Measurements from ENCODE around the gene SMAD4.

SMAD4 gene

DNA sequence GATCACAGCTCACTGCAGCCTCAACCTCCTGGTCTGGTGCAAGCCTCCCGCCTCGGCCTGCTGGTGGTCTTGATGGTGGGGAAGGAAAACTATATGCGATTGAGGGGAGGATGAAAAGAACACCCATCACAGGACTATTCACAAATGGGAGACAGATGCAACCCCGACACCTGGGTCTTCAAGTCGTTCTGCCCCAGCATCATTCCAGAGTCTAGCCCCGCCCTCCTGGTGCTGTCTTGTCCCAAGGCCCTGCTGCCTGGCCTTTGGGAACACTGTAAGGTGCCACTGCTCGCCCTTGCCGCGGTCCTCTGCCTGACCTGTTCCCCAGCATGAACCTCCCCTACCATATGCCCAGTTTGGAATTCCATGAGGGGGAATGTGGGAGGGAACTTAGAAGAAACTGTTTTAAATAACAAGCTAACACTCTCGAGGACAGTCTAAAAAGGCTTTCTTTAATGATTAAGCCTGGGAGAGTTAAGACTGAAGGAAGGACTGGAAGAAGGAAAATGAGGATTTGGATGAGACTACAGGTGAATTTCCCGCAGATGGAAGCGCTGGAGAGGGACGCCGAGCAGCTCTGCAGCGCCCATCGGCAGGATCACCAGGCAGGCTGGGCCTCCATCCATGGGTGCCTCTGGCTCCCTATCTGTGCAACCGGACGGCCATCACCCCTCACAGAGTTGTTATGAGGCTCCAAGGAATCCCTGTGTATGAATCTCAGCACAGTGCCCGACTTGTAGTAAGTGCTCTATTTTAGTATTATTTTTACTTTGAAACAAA is 92.4 kb downstream of the SMAD4 start:
- Histone ChIP-seq H3F3A (ENCODE audit: low read depth) (no peaks in the 10 kb centered on the region), H3K4me2 (ENCODE audit: low read depth, low read length, poor library complexity, severe bottlenecking) (no peak overlapping the region), H3K79me2 (ENCODE audit: insufficient read depth, low read length) (no peaks in the 10 kb centered on the region), H4K20me1 (ENCODE audit: insufficient read depth, low read length, poor library complexity, severe bottlenecking) (no peaks in the 10 kb centered on the region), H3K9ac (ENCODE audit: low read depth, low read length, poor library complexity, severe bottlenecking) (no peak overlapping the region), H3K4me3 (ENCODE audit: low read length, poor library complexity, severe bottlenecking) (no peak overlapping the region), H3K4me1 (ENCODE audit: insufficient read depth, low read length, poor library complexity, severe bottlenecking) (no peaks in the 10 kb centered on the region), H3K36me3 (ENCODE audit: insufficient read depth, low read length) (no peaks in the 10 kb centered on the region), H3K9me3 (ENCODE audit: insufficient read depth, low read depth, low read length) (no peaks in the 10 kb centered on the region), H3K27me3 (ENCODE audit: insufficient read depth, low read length, poor library complexity, severe bottlenecking) (no peaks in the 10 kb centered on the region), H3K9me2 (replicated peaks; ENCODE audit: low read depth, low read length) (no peaks in the 10 kb centered on the region), H2AFZ (ENCODE audit: low read length) (no peak overlapping the region)
- TF ChIP-seq EZH2phosphoT487 (IDR thresholded peaks at IDR 0.05; ENCODE audit: borderline replicate concordance), result no peak
- TF ChIP-seq, protein P1, sequence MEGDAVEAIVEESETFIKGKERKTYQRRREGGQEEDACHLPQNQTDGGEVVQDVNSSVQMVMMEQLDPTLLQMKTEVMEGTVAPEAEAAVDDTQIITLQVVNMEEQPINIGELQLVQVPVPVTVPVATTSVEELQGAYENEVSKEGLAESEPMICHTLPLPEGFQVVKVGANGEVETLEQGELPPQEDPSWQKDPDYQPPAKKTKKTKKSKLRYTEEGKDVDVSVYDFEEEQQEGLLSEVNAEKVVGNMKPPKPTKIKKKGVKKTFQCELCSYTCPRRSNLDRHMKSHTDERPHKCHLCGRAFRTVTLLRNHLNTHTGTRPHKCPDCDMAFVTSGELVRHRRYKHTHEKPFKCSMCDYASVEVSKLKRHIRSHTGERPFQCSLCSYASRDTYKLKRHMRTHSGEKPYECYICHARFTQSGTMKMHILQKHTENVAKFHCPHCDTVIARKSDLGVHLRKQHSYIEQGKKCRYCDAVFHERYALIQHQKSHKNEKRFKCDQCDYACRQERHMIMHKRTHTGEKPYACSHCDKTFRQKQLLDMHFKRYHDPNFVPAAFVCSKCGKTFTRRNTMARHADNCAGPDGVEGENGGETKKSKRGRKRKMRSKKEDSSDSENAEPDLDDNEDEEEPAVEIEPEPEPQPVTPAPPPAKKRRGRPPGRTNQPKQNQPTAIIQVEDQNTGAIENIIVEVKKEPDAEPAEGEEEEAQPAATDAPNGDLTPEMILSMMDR (conservative IDR thresholded peaks at IDR 0.05; ENCODE audit: low read length), result no peak

DNA sequence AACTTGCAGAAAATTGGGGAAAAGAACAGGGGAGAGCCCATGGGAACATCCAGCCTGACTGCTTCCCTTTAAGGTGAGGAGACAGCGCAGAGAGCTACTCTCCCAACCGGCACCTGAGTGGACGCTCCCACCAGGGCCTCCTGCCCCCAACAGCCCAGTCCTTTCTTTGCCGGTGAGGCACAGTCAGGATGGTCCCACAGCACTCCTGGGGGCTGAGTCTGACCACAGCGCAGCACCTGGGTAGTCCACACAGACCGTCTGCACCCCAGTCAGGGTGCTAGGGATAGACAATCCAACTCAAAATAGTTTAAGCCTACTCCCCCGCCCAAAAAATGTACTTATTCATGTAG is 93.0 kb downstream of the SMAD4 start:
- Histone ChIP-seq H4K20me1 (ENCODE audit: insufficient read depth, low read length, poor library complexity, severe bottlenecking) (no peaks in the 10 kb centered on the region), H3K4me3 (ENCODE audit: low read length, poor library complexity, severe bottlenecking) (no peak overlapping the region), H3K36me3 (ENCODE audit: insufficient read depth, low read length) (no peaks in the 10 kb centered on the region), H3K4me2 (ENCODE audit: low read depth, low read length, poor library complexity, severe bottlenecking) (no peak overlapping the region), H3K9me3 (ENCODE audit: insufficient read depth, low read depth, low read length) (no peaks in the 10 kb centered on the region), H3K79me2 (ENCODE audit: insufficient read depth, low read length) (no peaks in the 10 kb centered on the region), H3K9ac (ENCODE audit: low read depth, low read length, poor library complexity, severe bottlenecking) (no peak overlapping the region), H3K4me1 (ENCODE audit: insufficient read depth, low read length, poor library complexity, severe bottlenecking) (no peaks in the 10 kb centered on the region), H3F3A (ENCODE audit: low read depth) (no peaks in the 10 kb centered on the region), H3K9me2 (replicated peaks; ENCODE audit: low read depth, low read length) (no peaks in the 10 kb centered on the region), H3K27me3 (ENCODE audit: insufficient read depth, low read length, poor library complexity, severe bottlenecking) (no peaks in the 10 kb centered on the region), H2AFZ (ENCODE audit: low read length) (no peak overlapping the region)
- TF ChIP-seq EZH2phosphoT487 (IDR thresholded peaks at IDR 0.05; ENCODE audit: borderline replicate concordance), result no peak
- TF ChIP-seq, protein P1 (conservative IDR thresholded peaks at IDR 0.05; ENCODE audit: low read length), result no peak

DNA sequence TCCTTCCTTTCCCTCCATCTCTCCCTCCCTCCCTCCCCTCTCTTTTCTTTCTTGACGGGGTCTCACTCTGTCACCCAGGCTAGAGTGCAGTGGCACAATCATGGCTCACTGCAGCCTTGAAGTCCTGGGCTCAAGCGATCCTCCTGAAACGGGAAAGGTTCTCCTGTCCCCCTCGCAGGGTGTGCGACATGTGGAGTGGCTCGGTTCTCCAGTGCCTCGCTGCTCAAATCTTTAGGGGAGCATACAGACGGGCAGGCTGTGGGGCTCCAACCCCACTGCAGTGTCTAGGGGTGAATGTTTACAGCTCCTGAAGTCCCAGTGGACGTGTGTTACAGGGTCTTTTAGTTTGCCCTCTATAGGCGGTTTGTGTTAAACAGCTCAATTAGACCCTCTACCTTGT is 93.5 kb downstream of the SMAD4 start:
- no peak overlapping the region for H3K4me3 ChIP-seq (ENCODE audit: low read length, poor library complexity, severe bottlenecking)
- no peaks in the 10 kb centered on the region for H3K27me3 ChIP-seq (ENCODE audit: insufficient read depth, low read length, poor library complexity, severe bottlenecking)
- H3K9me2 ChIP-seq (replicated peaks; ENCODE audit: low read depth, low read length), result no peaks in the 10 kb centered on the region
- H3K9me3 ChIP-seq (ENCODE audit: insufficient read depth, low read depth, low read length), result no peaks in the 10 kb centered on the region
- no peak overlapping the region for H3K4me2 ChIP-seq (ENCODE audit: low read depth, low read length, poor library complexity, severe bottlenecking)
- no peaks in the 10 kb centered on the region for H4K20me1 ChIP-seq (ENCODE audit: insufficient read depth, low read length, poor library complexity, severe bottlenecking)
- H3K9ac ChIP-seq (ENCODE audit: low read depth, low read length, poor library complexity, severe bottlenecking), result no peak overlapping the region
- H3K36me3 ChIP-seq (ENCODE audit: insufficient read depth, low read length), result no peaks in the 10 kb centered on the region
- H3K4me1 ChIP-seq (ENCODE audit: insufficient read depth, low read length, poor library complexity, severe bottlenecking), result no peaks in the 10 kb centered on the region
- TF ChIP-seq EZH2phosphoT487 (IDR thresholded peaks at IDR 0.05; ENCODE audit: borderline replicate concordance), result no peak
- TF ChIP-seq, protein P1 (conservative IDR thresholded peaks at IDR 0.05; ENCODE audit: low read length), result no peak
- H3F3A ChIP-seq (ENCODE audit: low read depth), result no peaks in the 10 kb centered on the region
- no peaks in the 10 kb centered on the region for H3K79me2 ChIP-seq (ENCODE audit: insufficient read depth, low read length)
- no peak overlapping the region for H2AFZ ChIP-seq (ENCODE audit: low read length)
